HG02852 (cell line): ENCODE results near the gene SLC1A7.
"Not testable (repeated sequence)": the region's sequence is repeated elsewhere in the genome, so short reads cannot be mapped to it uniquely, and the experiment has no call there.

ENCODE experiments used
- ATAC-seq: cut with Tn5 transposase; IDR thresholded peaks from one replicate; pipeline ENCODE4 v1.9.1; 2021; ENCODE audit warnings: mild to moderate bottlenecking, moderate library complexity; ENCODE audit not compliant: unreplicated experiment

SLC1A7 gene

GRCh38 chr1:53142226-53142853 lies at the start of gene SLC1A7:
SLC1A7 (minus strand) TSS chr1:53142638; CDS start chr1:53142449, 189 bp downstream.
- ATAC-seq, result no peak

GRCh38 chr1:53190210-53190611 lies 47.8 kb upstream of the SLC1A7 start:
- ATAC-seq, result no peak

- no peak for ATAC-seq
Measured at GRCh38 chr1:53189061-53189460, 46.6 kb upstream of the SLC1A7 start.

- ATAC-seq, result no peak
Measured at GRCh38 chr1:53188099-53188498, 45.7 kb upstream of the SLC1A7 start.

GRCh38 chr1:53187401-53187800 lies 45.0 kb upstream of the SLC1A7 start:
- no peak for ATAC-seq

- ATAC-seq, result no peak
Measured at GRCh38 chr1:53186533-53186932, 44.1 kb upstream of the SLC1A7 start.

GRCh38 chr1:53185955-53186297 lies 43.5 kb upstream of the SLC1A7 start:
- ATAC-seq, result not testable (repeated sequence)

- ATAC-seq, result no peak
Measured at GRCh38 chr1:53183095-53183990, 40.9 kb upstream of the SLC1A7 start.

- ATAC-seq, result no peak
Measured at GRCh38 chr1:53182716-53183094, 40.3 kb upstream of the SLC1A7 start.

GRCh38 chr1:53182111-53182593 lies 39.7 kb upstream of the SLC1A7 start:
- no peak for ATAC-seq

GRCh38 chr1:53180951-53181350 lies 38.5 kb upstream of the SLC1A7 start:
- no peak for ATAC-seq

GRCh38 chr1:53180226-53180625 lies 37.8 kb upstream of the SLC1A7 start:
- ATAC-seq, result no peak

- no peak for ATAC-seq
Measured at GRCh38 chr1:53176452-53177208, 34.2 kb upstream of the SLC1A7 start.

- ATAC-seq, result no peak
Measured at GRCh38 chr1:53174971-53175913, 32.8 kb upstream of the SLC1A7 start.

GRCh38 chr1:53172426-53173128 lies 30.1 kb upstream of the SLC1A7 start:
- ATAC-seq, result no peak

- ATAC-seq, result no peak
Measured at GRCh38 chr1:53166912-53167311, 24.5 kb upstream of the SLC1A7 start.

GRCh38 chr1:53166366-53166765 lies 23.9 kb upstream of the SLC1A7 start:
- no peak for ATAC-seq

- ATAC-seq, result no peak
Measured at GRCh38 chr1:53165408-53165961, 23.0 kb upstream of the SLC1A7 start.

GRCh38 chr1:53163291-53163768 lies 20.9 kb upstream of the SLC1A7 start:
- ATAC-seq, result no peak
